Kidney glomerular epithelial cell (primary cell): ENCODE data around the gene RGS3.

ENCODE experiments used
- DNase-seq: peaks from one replicate; lab custom pipeline; 2025; lab: John Stamatoyannopoulos, UW

RGS3 gene

DNA sequence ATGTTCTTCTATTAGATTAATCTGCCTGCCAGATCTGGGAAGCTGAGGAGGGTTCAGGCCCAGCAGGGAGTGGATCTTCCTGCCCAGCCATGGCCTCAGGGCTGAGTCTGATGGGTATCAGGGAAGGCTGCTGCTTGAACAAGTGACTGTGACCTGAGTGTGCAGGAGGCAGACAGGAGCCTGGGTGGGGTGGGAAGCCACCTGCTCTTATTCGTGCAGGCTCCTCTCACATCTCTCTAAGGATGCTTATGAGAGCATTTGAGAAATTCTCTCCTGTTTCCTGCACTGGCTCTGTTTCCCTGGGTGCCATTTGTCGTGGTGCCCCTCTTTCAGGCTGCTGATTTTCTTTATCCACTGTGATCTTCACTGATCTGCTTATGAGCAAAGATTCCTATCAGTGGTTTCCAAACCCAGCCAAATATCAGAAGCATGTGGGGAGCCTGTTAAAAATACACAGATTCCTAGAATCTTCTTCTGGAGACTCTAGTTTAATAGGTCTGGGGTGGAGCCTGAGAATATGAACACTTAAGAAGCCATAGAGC is 2.1 kb downstream of the RGS3 start:
- DNase-seq = no peak

DNA sequence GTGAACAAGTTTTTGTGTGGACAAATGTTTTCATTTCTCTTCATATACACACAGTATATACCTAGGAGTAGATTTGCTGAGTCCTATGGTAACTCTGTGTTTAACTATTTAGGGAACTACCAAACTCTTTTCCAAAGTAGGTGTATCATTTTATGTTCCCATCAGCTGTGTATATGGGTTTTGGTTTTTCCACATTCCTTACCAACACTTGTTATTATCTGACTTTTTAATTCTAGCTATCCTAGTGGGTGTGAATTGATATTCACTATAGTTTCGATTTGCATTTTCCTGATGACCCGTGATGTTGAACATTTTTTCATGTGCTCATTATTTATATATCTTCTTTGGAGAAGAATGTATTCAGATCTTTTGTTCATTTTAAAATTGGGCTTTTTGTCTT is 3.7 kb downstream of the RGS3 start:
- DNase-seq = no peak

DNA sequence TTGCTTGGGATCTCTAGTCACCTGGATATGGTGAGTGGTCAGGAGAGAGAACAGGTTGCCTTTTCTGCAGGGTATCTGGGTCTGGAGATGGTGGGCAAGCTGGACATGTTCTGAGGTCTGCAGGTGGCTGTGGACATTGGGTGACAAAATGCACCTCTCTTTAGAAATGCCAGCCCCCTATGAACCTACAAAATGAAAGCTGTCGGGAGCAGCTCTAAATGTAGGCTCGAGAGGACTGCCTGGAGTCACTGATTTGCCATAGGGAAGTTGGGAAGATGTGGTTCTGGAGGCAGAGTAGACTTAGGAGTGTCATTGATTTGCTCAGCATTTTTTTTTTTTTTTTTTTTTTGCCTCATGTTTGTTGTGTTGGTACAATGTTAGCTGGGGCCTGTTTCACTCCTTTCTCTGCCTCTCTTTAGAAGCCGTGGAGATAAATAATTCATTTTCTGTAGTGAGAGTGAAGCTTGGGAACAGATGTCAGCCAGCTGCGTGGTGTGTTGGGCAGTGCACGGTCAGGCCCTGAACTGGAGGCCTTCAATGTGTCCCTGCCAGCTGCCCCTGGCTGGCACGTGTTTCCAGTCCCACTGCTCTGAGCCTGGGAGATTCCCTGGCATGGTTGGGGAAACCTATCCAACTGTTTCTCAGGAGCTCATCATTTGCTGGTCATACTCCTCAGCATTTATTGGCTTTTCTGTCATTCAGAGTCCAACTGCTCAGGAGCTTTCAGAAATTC is 5.4 kb downstream of the RGS3 start:
- peak; percentile 9 for DNase-seq

DNA sequence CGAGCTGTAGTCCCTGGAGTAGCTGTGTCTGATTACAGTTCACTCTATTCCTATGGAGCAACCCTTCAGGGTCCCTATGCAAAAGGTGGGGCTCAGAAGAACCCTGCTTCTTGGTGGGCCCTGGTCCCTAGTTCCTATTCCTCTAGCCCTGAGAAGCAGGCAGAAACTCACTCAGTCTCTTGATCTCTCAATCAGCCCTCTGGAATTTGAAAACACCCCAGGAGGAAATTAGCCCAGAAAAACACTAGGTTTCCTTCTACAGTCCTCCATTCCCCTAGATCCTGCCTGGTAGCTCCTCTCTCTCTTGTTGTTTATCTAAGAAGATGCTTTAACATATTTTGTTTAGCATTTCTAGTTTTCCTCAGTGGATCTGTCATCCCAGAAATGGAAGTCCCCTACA is 7.6 kb downstream of the RGS3 start:
- no peak for DNase-seq

DNA sequence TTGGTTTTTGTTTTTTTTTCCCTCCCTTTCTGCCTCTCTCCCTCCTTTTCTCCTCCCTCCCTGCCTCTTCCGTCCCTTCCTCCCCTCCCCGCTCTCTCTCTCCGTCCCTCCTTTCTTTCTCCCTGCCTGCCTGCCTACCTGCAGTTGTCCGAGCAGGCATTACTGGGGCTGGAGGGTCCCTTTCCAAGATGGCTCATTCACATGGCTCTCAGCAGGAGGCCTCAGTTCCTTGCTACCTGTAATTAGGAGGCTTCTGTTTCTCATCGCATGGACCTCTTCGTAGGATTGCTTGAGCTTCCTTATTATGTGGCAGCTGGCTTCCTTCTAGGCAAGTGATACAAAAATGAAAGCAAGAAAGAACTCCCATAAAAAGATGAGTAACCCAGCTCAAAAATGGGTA is 8.0 kb downstream of the RGS3 start:
- DNase-seq = no peak

DNA sequence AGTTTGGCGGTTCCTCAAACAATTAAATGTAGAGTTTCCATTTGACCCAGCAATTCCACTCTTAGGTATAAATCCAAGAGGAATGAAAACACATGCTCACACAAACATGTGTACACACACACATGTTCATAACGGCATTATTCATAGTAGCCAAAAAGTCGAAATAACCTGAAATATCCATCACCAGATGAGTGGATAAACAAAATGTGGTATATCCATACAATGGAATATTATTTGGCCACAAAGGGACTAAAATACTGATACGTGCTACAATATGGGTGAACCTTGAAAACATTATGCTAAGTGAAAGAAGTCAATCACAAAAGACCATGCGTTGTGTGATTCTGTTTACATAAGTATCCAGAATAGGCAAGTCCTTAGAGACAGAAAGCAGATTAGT is 8.7 kb downstream of the RGS3 start:
- no peak for DNase-seq

DNA sequence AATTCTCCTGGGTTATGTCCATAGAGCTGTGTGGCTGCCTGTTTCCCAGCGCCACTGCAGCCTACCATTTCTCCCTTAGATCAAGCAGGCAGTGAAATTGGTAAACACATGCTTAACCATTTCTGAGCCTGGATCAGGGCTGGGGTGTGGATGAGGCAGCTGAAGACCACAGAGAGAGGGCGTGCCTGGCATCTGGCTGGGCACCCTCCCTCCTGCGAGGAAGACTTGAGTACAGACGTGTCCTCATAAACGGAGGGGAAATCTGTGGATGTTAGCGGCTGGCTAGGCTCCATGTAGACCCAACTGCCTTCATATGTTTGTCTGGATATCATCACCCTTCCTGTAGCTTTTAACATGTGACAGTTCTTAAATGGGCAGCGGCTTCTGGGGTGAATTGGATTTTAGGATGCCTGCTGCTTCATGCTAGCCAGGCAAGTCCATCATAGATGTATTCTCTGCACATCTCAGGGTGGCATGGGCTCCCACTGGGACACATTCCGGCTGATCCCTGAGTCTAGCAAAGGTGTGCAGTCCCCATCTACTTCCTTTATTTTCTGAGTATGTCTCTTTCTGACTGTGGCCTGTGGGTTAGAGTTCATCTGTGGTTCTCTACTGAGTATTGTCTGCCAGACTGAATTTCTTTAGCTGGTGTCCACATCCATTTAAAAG is 11.0 kb downstream of the RGS3 start:
- DNase-seq = no peak

DNA sequence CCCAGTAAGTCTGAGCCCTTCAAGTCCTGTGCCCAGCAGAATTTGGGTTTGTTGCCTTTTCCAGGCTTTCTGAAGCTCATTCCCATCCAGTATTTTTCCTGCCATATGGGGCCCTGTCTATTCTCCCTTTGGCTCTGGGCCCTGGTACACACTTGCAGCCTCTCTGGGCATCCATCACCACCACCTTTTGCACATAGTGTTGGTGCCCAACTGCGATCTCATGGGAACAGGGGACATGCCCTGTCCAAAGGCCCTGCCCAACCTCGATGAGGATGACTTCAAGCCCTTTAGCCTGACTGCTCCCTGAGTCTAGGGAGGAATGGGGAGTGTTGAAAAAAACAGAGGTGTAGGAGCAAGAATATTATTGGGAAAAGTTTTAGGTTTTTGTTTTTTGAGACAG is 11.5 kb downstream of the RGS3 start:
- no peak for DNase-seq

DNA sequence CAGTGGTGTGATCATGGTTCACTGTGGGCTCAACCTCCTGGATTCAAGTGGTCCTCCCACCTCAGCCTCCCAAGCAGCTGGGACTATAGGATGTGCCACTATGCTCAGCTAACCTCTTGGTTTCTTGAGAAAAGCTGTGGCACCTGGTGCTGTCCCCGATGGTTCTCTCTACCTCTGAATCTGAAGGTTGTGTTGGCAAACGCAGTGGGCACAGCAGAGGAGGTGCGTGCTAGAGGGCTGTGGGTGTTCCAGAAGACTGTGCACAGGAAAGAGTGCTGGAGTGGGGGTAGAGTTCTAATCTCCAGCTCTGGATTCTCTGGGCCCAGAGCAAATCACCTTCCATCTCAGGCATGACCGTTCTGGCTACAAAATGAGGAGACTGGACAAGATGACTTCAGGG is 12.5 kb downstream of the RGS3 start:
- no peak for DNase-seq

DNA sequence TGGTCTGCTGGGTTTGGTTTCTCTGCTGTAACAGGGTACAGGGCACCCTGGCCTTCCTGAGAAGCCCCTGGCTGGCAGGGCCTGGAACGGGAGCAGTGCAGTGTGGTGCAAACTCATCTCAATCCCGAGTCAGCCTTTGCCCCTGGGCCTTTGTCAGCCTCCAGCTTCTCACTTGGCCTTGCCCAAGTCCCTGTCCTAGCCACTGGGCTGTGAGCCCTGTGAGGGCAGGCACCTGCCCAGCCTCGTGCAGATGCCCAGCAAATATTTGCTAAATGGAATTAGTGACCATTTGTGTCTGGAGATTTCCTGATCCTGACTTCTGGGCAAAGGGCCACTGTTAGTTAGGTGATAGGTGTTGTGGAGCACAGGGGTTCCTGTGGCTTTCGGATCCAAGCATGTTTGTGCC is 13.0 kb downstream of the RGS3 start:
- DNase-seq = no peak

DNA sequence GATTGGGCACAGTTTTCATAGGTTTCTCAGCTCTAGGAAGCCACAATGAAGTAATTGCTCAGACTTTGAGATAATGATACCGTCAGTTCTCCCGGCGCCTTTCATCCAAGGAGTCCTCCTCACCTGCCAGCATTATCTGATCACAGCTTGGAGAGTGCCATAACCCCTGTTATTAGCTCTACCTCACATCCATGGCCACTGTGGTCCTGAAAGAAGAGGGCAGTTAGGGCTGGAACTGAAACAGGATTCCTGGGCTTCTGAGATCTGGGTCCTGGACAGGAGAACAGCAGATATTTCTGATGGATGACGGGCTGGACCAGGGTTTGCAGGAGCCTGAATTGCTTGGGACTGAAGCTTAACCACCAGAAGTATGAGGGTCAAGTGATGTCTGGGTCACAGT is 13.5 kb downstream of the RGS3 start:
- no peak for DNase-seq

DNA sequence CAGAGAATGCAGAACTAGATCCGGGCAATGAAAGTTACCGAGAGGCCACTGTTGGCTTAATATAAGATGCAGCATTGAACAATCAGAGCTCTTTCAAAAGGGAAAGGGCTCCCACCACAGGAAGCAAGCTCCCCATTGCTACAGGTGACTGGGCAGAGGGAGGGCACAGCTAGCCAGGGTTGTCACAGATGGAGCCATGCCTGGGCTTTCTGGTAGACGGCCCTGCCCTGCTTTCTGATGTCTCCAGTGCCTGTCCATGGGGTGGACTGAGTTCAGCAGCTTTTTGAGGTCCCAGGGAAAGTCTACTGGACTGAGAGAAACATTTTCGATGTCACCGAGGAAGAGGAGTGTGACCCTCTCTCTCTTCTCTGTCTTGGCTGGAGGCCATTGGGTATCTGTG is 14.1 kb downstream of the RGS3 start:
- DNase-seq = no peak

DNA sequence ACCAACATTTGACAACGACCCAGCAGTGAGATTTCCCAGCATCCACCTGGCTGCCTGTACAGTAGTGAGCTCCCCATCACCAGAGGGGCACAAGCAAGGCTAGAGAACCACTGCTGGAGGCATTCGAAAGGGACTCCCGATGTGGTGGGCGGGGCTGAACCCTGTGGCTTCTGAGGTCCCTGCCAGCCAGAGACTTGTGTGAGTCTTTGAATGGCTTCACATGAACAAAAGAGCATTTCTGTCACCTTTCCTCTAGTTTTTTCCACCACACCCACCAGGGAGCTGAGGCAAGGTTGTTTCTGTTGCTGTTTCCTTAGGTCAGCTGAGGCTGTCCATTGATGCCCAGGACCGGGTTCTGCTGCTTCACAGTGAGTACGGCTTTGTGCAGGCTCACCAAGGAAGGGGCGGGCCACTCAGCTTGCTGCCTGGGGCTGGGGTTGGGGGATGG is 15.7 kb downstream of the RGS3 start:
- no peak for DNase-seq

DNA sequence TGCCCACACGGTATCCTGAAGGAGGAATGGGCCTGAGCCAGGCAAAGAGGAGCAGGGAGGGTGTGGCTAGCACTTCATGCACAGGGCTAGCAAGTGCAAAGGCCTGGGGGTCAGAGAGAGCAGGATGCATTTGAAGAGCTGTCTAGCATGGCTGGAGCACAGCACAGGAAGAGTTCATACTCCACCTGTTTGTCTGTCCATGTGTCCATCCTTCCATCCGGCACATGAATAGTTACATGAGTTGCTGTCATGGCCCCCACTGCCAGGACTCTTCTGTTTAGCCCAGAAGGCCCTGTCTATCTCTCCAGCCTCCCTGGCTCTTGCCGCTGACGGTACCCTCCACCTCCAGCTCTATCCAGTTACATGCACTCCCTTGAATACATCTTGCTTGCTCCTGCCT is 17.1 kb downstream of the RGS3 start:
- no peak for DNase-seq

DNA sequence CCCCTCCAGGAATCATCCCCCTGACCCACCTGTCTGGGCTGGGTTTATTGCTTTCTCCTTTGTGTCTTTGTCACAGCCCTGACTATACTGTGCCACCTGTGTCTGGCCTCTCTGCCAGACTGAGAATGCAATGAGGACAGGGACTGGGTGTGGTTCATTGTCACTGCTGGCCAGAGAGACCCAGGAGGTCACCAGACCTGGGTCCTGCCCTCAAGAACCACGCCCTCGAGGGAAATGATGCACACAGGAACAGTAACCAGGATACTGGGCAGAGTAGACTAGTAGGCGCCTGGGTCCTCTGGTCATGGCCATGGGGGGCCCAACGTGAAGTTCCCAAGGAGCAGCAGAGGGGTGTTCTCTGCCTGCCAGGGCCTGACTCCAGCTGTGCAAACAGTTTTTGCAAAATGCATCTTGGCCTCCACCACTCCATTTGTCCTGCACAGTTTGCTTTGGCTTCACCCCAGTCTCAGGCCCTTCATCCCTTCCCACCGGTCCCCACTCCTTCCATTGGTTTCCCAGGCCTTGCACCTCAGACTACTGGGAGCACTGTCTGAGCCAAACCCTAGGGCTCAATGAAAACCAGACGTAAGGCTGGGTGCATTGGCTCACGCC is 17.8 kb downstream of the RGS3 start:
- no peak for DNase-seq

DNA sequence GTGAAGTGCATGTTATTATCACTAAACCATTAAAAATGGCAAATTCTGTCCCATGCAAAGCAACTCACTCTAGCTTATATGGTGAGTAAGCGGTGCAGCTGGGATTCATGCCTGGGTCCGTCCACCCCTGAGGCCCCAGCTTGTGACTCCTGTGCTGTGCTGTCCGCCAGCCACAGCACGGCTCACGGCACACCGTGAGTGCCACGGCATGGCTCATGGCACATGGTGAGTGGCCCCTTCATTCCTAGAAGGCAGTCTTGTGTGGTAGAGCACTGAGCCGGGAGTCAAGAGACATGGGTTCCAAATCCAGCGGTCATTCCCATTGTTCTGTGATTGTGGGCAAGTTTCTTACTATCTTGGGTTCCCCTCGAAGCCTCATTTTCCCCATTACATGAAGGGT is 18.8 kb downstream of the RGS3 start:
- DNase-seq = no peak

DNA sequence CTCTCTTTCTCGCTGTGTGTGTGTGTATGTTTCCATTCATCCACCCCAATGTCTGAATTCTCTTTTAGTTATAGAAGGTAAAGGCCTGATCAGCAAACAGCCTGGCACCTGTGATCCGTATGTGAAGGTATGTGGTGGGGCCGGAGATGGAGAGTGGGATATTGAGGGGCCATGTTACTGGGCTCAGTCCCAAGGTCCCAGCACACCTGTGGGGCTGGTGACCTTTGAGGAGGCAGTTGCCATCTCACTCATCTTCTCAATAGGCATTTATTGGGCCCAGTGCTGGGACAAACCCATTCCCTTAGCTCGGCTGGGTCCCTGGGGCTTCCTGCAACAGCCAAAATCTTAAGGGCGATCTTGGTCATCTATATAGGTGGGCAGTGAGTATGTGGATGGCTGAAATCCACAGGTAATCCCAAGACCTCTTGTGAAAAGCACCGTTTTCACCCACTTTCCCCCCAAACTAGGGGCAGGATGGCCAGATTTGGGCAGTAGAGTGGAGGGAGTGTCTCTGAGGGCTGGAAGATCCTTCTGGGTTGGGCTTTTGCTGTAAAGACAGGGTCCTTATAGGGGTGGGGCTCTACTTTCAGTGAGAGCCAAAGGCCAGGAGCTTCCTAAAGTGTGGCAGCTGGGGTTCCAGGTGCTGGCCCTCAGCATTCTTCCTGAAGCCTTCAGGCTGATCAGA is 19.6 kb downstream of the RGS3 start:
- DNase-seq = no peak

DNA sequence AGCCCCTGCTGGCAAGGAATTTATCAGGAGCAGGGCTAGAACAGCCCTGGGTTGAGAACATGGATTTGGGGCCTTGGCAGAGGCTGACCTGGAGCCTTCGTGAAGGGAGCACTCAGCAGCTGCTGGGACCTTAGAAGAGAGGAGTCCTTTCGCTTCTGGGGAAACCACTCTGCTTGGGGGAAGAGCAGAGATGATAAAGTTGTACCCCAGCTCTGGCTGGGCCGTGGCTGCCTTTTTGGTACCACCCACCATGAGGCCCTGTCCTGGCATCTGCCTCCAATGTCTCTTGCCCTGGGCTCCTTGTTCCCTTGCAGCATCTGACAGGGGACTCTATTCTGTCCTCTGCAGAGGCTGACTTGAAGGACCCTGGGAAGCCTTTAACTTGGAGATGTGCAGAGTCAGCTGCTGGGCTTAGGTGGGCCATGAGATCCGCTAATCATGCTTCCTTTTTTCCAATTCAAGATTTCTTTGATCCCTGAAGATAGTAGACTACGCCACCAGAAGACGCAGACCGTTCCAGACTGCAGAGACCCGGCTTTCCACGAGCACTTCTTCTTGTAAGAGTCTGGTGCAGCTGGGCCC is 20.2 kb downstream of the RGS3 start:
- DNase-seq = no peak

DNA sequence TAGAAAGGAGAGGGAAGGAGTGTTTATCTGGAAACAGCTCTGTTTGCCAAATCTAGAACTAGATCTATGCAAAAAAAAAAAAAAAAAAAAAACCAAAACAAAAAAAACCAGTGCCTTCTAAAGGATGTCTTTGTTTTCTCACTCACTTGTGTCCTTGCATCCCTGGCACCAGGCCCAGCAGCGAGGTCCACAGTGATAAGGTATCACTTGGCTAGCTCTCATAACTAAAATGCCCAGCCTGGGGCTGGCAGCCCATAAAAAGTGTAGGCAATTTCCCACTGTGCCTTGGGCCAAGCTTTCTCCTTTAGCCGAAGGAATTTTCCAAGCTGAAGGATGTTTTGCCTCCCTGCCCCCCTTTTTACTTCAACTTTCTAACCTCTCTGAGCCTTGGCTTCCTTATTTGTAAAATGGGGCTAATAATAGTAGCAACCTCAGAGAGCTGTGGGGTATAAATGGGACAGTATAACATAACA is 20.8 kb downstream of the RGS3 start:
- DNase-seq = no peak

DNA sequence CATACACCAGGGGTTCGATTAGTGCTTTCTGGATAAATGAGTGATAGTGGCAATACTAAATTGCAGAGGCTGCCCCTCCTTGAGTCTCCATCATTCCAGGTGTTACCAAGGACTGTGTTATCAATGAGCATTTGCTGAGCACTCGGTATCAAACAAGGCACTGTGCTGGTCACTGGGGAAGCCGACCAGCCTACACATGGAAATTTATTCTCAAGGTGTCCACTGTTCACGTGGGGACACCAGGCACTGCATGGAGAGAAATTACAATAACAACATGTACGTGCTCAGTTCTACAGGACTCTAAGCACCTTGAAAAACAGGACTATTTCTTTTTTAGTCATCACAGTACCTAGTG is 22.2 kb downstream of the RGS3 start:
- no peak for DNase-seq

DNA sequence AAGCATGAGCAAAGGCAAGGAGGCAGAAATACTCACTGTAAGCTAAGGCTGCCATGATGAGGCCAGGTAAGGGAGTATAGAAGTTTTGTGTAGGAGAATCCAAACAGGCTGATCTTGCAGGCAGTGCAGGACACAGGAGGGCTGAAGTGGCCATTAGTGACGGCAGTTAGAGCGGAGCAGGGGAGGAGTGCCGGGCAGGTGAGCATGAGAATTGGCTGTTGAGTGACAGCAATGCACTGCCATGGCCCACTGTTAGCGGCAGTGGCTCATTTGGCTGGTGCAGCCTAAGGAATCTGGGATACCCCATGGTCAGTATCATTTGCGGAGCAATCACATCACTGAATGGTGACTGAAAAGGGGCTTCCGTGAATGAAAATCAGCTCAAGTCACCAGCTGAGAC is 22.8 kb downstream of the RGS3 start:
- DNase-seq = no peak

DNA sequence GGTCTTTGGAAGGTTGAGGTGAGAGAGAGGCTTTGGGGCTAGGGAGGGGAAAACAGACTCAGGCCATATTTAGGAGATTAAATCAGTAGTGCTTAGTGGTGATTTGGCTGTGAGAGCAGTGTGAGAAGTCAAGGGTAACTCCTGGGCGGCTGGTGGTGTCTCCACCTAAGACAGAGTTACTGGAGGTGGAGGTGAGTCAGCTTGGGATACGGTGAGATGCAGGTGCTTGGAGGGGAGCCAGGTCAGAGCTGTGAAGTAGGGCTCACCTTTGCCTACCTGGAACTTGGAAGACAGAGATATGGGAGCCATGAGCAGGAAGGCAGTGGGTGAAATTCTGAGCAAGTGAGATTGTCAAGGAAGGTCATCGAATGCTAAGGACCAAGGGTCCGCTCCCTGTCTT is 24.5 kb downstream of the RGS3 start:
- no peak for DNase-seq
